Medulla oblongata (tissue), 1 donor: ENCODE measurements around the gene BTBD16.

Experiments
- DNase-seq: peaks from one replicate; pipeline ENCODE4 v3.0.0-alpha.2; 2015; ENCODE audit errors: extremely low spot score

BTBD16 gene

GRCh38 chr10:122294511-122295450, 23.7 kb downstream of the BTBD16 start:
- DNase-seq: no peak

- no peak for DNase-seq
These were observed 24.3 kb downstream of the BTBD16 start for GRCh38 chr10:122295451-122295809.

DNA sequence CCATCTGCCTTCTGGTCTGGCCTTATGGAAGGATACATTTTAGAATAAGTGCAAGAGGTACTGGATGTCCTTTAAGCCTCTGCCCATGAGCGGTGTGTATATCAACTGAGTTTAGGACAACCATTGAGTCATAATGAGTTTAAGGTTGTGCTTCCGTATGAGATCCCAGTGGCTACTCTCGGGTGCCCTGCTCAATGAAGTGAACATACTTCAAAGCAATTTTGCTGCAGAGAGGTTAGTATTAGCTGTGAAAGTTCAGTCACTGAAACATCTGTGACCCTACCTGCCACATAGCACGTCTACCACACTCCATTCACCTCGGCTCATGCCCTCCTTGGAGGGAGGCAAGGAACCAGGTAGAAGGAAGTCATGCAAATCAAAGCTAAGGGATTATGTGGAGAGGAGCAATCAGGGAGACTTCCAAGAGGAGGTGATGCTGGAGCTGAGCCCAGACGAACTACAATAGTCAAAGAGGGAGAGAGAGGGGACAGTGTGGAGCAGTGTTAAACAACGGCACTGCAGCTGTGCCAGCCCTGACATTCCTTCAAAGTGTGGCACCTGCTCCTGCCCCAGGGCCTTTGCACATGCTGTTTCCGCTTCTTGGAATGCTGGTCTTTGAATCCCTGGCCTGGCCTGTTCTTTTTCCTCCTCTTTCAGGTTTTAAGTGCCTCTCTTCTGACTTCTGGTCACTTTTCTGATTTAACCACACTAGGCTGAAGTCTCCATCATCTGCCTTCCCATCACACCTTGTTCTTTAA, 25.4 kb downstream of the BTBD16 start:
- DNase-seq: no peak

DNA sequence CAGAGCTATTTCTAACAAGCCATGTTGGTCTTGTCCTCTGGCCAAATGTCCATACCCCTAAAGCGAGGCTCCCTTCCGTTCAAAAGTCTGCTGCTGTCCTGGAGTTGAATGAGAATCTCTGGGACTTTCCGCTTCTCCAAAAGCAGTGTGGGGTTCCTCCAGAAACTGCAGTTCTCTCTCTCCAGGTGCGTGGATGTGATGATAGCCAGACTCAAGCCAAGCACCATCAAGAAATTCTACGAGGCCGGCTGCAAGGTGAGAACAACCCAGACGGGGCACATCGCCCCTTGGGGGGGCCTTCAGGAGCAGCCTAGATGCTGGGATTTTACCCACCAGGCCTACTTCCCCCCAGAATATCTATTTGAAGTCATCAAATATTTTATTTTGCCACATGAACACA, 26.5 kb downstream of the BTBD16 start:
- DNase-seq: no peak

- no peak for DNase-seq
These were observed 27.1 kb downstream of the BTBD16 start for GRCh38 chr10:122298206-122298597.

DNA sequence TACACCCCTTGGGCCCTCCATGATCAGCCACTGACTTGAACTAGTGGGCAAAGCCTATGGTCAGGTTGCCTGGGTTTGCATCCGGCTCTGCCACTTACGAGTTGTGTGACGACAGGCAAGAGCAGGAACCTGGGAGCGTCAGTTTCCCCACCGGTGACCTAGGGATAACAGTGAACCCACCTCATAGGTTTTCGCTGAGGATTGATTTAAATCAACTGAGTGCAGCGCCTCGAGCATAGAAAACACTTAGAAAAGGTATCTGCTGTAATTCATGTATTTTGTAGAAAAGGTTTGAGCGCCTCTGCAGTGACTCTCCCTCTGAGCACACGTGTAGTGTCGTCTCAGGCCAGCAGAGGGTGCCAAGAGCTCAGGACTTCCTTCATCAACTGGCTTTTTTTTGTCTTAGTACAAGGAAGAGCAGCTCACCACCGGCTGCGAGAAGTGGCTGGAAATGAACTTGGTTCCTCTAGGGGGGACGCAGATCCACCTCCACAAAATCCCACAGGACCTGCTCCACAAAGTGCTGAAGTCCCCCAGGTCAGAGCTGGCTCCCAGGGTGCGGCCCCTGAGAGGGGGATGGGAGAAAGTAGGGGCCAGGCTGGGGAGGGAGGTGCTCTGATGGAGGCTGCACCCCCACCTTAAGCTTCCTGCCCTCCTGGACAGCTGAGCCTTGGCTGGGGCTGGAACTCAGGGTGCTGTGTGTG, 27.7 kb downstream of the BTBD16 start:
- peak; percentile 91 for DNase-seq

DNA sequence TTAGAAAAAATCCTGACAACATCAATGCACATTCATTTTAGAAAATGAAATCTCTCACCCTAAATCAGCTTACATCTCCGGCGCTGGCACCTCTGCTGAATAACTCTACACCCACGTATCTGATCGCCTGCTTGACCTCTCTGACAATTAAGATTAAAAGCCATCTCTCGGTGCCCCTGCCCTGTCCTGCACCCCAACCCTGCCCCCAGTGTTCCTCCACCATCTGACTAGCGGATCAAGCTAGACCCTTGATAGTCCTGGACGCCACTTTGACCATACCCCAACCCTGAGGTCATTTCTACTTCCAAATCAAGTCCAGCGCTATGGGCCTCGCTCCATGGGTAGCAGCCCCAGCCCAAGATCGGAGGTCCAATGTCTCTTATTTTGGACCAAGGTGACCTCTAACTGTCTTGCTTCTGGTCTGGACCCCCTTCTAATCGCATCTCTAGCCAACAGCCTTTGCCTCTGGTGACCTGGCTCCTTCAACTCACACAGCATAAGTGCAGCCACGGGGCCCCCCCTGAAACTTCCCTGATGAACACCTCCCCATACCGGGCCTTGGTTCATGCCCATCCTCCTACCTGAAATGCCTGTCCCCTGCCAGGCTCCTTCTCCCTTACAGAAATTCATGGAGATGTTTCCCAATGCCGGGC, 28.5 kb downstream of the BTBD16 start:
- DNase-seq: no peak

GRCh38 chr10:122301055-122301810, 30.1 kb downstream of the BTBD16 start:
- DNase-seq: no peak

DNA sequence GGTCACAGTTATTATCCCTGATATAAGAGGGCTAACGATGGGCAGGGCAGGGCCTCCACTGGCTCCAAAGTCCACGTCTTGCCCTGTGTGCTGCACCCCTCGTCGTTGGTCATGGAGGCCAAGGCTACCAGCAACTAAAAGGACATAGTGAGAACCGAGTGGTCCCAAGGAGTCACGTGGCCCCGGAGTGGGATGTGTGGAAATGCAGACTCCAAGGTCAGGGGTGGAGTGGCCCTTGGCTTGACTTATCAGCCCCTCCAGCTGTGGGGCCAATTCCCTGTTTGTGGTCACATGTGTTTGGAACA, 30.7 kb downstream of the BTBD16 start:
- no peak for DNase-seq

- no peak for DNase-seq
These were observed 31.2 kb downstream of the BTBD16 start for GRCh38 chr10:122302315-122302714.

- DNase-seq: peak; percentile 76
These were observed 32.4 kb downstream of the BTBD16 start for GRCh38 chr10:122303271-122304053.

DNA sequence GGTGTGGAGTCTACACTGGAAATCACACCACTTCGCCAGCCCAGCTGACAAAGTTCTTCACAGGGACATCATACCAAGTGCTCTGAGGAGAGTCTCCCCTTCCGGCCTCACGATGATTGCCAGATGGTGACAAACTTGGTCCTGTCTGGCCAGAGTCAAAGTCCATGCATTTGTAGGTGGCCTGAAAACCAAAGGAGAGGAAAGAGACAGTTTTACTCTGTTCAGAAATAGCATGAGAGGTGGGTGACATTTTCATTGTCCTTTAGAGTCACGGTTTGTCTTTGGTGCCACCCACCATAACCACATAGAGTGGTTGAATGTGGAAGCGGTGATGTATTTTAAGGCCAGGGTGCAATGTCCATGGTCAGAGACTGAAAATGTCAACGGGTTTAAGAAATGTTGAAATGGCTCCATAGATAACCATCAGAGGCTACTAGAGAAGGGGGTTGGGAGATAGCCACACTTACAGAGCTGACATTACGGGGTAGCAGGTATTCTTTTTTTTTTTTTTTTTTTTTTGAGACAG, 33.0 kb downstream of the BTBD16 start:
- DNase-seq: no peak

DNA sequence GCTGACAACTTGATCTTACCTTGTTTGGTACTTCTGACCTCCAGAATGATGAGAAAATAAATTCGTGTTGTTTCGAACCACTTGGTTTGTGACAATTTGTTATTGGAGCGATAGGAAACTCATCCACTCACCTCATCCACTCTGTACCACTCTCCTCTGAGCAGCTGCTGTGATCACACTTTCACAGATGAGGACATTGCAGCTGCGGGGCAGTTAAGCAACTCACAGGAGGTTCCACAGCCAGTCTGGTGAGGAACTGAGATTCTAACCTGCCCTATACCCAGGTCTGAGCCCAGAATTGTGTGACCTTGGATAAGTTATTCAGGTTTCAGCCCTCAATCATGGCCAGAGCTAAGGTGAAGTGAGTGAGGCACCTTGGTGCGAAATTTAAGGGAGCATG, 35.2 kb downstream of the BTBD16 start:
- no peak for DNase-seq

DNA sequence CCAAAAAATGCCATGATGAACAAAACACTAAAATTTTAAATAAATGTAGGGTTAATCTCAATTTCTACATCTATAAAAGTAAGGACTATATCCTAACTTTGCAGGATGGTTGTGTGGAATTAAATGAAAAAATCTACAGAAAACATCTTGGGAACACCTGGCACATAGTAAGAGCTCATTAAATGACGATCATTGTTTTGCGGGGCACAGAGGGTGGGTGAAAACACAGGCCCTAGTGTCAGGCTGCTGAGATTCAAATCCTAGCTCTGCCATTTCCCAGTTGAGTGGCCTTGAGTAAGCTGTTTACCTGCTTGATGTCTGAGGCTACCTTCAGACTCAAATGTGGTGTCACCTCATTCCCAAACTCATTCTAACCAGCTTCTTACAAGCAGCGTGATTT, 35.6 kb downstream of the BTBD16 start:
- no peak for DNase-seq

DNA sequence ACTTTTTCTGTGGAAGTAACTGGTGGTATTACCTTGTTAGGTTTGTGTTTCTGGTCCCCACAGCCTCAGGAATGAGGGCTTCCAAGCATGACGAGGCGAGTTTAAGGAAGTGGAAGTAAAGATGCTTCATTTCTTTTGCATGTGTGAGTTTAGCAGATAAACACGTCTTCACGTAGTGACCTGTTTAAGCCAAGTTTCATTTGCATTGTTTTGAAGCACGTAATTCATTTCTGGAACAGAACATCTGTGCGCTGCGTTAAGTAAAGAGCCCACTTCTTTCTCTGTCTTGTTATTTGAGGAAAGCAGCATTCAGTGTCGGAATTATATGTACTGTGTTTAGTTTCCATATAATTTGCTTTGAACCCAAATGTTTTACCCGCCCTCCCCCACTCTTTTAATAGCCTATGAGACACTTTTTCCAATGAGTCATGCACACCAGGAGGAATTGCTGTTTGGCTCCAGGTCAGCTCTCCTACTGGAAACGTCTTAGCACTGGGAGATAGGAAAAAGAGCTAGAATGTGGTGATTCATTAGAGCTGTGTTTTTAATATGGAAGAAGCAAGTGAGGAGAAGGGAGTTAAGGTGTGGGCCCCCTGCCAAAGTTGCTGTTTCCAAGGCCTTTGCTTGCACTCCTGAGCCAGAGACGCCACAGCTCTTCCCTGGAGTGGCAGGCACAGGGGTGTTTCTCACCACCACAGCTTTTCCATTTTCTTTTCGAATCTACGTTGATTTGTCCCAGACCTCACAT, 36.7 kb downstream of the BTBD16 start:
- DNase-seq: peak; percentile 45

DNA sequence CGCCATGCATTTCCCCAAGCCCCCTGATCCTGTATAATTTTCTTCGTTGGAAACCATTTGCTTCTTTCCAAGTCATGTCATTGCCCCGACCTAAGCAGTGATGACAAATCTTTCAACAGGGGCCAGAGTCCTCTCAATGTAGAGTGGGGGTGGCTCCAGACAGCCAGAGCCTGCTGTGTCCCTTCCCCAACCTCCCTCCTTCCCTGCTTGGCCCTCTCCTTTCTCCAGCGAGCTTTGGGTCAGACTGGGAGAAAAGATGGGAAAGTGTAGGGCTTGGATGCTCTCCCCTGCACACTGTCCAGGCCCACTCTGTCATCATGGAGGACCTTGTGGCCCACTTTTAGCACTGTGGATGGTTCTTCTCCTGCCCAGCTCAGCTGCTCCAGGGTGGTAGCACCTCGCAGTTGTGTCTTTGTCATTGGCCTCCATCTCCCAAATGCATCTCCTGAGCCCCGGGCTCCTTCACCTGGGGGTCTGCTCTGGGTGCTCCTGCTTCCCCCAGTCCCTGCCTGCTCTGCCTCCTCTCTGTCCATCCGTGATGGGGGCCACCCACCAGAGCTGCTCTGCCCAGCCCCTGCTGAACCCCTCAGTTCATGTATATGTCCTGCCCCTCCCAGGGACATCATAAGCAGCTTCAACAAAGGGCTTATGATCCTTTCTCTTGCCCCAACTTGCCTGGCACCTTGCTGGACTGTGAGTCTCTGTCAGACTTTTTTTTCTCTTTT, 37.5 kb downstream of the BTBD16 start:
- DNase-seq: no peak

- no peak for DNase-seq
These were observed 39.4 kb downstream of the BTBD16 start for GRCh38 chr10:122310311-122311050.

GRCh38 chr10:122311051-122311410, 39.9 kb downstream of the BTBD16 start:
- no peak for DNase-seq
